Skeletal muscle cell (primary cell): Measurements from ENCODE around the gene SH3TC1.

Source experiments
- DNase-seq: peaks from one replicate; pipeline ENCODE4 v3.0.0-alpha.2; 2010; ENCODE audit warnings: low read depth
- H3K4me3 ChIP-seq: 2 replicates; pipeline ENCODE4 v1.5.1; 2011; ENCODE audit warnings: low read depth, mild to moderate bottlenecking, control low read depth, low read length, moderate library complexity

Gene SH3TC1

DNA sequence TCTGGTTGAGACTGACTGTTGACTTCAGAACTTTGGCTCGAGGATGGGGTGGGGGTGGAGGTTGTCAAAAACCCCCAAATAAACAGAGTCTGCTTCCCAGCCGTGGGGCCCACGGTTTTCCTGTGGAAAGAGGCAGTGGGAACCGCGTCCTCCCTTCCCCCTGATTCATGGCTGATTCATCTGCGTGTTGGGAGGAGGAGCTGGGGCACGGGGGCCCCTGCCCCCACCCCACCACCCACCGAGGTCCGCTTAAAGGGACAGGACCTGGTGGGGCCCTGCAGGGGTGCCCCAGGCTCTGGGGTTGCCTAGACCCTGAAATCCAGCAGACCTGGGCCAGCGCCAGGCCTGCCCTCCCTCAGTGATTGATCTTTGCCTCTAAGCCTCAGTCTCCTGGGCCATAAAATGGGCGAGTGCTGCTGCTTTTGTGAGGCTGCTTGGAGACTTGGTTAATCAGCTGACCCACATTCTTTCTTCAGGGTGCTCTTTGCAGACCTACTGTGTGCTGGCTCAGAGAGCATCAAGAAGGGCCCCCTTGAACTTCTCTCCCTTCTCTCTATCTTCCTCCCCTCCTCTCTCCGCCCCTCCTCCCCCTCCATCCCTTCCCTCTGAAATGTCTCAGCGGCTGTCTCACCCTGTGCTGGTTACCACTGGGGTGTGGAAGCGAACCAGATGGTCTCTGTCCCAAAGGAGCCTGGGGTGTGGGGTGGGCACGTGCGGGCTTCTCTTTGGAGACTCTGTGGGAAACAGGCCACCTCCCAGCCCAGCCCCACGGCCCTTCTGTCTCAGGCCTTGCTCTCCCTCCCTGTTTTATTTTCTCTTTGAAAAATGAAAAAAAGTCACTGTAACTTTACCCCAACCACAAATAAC is 79.6 kb downstream of the SH3TC1 start:
- peak; percentile 61 for DNase-seq

DNA sequence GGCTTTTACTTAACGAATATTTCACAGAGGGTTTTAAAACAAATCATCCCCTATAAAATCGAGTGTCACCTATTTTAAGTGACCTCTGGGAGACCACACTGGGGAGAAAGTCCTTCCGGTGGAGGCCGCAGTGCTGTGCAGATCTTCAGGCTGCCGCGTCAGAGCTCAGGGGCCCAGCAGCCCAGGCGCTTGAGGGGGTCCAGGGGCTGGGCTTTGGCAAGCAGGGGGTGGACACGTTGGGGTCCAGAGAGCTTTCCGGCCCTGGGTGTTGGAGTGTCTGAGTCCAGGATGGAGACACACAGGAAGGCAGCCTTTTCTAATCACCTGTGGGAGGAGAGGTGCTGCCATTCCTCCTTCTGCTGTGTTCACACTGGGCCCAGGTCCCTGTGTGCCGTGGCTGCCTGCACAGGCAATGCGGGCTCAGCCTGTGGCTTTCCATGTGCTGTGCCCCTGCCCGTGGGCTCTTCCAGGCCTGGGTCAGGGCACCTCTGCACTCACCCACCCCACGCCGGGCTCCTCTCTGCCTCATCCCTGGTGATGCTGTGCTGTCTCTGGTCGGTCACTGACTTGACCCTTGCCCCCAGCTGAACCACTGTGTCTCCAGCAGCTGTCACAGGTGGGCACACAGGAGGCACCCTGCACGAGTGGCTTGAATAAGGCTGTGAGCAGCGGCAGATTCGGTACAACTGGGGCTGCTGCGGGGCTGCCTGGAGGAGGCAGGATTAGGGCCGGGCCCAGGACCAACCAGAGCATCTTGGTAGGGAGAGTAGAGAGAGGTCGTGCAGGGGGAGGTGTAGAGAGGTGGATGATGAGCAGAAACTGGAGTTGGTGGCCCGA is 80.4 kb downstream of the SH3TC1 start:
- no peak overlapping the region for H3K4me3 ChIP-seq
- DNase-seq, result no peak

More for the DNA sequence above, 79.6 kb downstream of the SH3TC1 start:
- no peak overlapping the region for H3K4me3 ChIP-seq

DNA sequence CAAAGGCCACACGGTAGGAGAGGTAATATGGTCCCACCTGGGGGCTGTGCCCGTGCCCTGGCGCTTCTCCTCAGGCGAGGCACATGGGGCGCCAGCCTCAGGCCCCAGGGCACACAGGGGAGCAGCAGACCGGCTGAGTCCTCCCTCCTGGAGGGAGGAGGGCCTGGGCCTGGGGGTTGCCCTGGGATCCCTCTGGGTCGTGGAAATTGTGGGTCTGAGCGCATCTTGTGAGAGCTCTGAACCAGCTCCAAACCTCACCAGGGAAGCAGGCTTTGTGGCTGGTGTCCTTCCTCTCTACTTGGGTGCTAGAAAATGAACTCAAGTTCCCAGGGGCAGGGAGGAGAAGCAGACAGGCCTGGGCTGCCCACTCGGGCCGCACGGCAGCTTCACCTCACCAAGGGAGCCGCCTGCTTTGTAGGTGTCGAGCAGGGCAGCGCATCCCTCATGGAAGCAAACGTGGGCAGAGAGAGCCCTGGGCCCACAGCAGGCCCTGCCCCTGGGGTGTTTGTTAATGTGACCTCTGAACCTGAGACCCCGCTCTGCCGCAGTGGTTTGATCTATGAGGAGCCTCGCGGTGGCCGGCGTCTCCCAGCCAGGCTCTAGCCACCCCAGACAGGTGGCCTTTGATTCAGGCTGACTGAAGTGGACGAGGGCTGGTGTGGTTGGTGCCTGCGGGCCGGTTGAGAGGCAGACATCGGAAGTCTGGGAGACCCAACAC is 81.2 kb downstream of the SH3TC1 start:
- DNase-seq, result no peak
- no peak overlapping the region for H3K4me3 ChIP-seq

DNA sequence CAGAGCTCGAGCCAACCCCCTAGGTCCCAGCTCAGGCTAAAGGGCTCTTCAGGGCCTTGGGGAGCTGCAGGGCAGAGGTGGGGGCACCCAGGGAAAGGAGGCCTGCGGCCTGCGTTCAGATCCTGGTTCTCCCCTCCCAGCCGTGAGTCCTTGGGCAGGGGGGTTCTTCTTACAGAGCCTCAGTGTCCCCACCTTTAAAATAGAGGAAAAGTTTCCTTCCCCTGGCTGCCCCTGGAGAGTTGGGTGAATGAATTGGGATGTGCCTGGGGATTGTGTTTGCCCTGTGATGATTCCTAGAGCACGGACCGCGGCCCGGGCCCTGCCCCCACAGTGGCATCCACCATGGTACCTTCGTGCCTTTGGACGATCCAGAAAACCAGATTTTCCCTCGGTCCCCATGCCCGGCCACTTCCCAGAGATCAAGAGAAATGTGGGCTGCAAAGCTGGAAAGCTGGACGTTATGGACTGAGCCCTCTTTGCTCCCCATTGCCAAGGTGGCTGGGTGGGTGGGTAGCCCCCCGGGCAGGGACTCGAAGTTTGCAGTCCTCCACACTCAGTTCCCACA is 81.9 kb downstream of the SH3TC1 start:
- H3K4me3 ChIP-seq, result no peak overlapping the region
- DNase-seq, result no peak

DNA sequence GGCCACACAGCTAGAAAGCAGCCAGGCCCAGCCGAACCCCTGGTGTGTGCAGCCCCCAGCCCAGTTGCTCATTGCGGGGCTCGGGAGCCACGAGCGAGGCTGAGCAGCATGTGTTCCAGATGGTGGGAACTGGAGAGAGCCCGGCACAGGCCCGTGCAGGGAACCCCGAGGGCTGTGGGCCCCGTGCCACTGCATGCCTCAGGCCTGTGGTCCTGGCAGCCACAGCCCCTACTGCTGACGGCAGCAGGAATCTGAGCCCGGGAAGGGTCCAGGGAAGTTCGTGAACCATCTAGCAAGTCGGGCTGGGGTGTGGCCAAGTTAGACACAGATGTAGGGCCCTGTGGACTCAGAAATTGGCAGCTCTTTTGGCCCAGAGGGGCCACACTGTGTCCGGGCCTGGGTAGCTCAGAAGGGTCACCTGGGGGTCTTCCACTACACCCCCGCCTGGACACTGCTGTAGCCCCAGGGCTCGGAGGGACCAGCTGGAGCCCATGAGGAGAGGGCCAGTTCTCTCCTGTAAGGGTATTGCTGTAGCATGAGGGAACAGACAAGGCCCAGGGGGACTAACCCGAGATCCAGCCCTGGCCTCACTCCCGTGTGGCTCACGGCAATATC is 82.5 kb downstream of the SH3TC1 start:
- DNase-seq, result peak; percentile 30
- no peak overlapping the region for H3K4me3 ChIP-seq

DNA sequence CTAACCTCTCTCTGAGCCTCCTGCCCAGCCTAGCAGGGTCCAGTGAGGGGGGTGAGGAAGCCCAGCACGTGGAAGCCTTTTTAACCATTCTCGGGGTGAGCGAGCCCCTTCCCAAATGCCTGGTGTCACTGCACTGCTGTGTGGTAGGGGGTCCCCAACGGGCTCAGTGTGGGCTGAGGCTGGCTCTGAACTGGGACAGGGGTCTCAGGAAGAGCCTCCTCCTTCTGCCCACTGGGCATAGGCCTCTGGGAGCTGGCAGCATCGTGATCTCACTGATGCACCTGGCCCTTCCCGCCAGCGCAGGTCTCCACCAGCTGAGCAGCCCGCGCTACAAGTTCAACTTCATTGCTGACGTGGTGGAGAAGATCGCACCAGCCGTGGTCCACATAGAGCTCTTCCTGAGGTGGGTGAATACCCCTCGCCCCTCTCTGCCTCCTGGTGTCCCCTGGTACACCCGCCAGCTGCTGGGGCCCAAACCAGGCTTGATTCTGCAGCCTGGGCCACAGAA is 83.1 kb downstream of the SH3TC1 start:
- DNase-seq, result no peak
- H3K4me3 ChIP-seq, result no peak overlapping the region

DNA sequence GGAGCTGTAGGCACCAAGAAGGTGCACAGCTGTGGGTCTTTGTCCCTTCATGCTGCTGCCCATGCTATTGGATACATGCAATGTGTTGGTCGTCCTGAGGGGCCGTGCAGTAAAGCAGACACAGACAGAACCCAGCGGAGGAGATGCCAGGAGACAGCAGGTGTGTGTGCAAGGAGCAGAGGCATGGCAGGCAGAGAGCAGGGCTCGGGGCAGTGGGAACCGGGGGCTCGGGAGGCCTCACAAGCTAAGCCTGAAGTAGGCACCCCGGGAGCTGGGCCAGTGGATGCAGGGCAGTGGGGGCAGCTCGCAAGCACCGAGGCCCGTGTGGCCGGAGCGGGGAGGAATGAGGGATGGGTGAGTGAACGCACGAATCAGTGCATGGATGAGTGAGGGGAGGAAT is 83.7 kb downstream of the SH3TC1 start:
- no peak for DNase-seq
- H3K4me3 ChIP-seq, result no peak overlapping the region

DNA sequence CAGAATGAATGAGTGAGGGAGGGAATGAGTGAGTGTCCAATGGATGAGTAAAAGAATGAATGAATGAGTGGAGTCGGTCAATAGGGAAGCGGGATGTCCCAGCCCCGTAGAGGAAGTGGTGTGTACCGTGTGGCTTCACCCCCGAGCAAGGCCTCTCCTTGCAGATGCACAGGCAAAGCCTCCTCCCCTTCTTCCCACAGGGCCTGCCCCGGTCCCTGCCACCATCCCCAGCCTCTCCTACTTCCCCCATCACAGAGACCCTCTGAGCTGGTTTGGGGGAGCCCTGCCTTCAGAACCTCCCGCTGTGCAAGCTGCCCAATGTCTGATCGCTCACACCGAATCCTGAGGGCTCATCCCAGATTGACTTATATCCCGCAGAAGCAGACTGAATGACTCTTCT is 84.1 kb downstream of the SH3TC1 start:
- no peak overlapping the region for H3K4me3 ChIP-seq
- no peak for DNase-seq

DNA sequence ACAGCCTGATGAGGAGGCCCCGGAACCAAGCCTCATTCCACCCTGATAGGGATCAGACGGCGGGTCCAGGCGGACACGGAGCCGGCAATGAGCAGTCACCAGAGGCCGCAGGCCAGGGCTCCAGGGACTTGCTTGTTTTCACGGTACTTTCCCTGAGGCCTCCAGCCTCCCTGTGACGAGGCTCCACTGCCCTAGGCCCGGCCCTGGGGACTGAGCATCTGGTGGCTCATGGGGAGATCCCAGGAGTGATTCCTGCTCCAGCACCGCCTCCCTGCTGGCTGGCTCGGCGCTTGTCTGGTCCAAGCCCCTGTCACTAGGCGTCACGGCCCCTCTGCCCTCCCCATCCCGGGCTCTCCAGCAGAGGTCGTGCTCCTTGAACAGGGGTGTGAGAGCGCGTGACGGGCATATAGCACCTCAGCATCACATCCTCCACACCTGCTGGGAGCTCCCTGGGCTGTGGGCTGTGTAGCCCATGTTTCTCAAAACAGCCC is 84.6 kb downstream of the SH3TC1 start:
- no peak for DNase-seq
- H3K4me3 ChIP-seq, result no peak overlapping the region

- no peak for DNase-seq
- no peak overlapping the region for H3K4me3 ChIP-seq
Observed at GRCh38 chr4:8284391-8284790, 85.3 kb downstream of the SH3TC1 start.

- DNase-seq, result no peak
- no peak overlapping the region for H3K4me3 ChIP-seq
Observed at GRCh38 chr4:8285143-8285975, 86.3 kb downstream of the SH3TC1 start.

DNA sequence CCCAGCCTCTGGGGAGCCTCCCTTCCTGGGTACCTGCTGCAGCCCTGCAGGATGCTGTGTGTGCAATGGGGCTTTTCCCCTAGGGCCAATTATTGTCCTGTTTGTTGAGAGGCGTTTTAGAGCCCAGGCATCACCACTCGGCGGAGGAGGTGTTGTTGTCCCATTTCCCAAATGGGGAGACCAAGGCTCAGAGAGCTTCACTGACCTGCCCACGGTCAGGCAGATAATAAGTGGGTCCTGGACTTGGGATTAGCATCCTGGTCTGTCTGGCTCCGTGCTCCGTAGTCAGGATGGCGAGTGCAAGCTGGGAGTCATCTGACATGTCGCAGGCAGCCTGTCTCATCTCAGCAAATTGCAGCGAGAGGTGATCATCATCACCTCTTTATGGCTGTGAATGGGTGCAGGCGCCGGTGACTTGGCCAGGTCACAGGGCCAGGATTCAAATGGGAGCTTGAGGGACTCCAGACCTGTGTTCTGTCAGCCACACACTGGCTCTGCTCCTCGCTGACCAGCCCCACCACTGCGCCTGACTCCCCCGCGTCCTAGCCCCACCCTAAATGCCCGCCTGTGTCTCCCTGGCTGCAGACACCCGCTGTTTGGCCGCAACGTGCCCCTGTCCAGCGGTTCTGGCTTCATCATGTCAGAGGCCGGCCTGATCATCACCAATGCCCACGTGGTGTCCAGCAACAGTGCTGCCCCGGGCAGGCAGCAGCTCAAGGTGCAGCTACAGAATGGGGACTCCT is 87.1 kb downstream of the SH3TC1 start:
- DNase-seq, result no peak
- H3K4me3 ChIP-seq, result no peak overlapping the region

DNA sequence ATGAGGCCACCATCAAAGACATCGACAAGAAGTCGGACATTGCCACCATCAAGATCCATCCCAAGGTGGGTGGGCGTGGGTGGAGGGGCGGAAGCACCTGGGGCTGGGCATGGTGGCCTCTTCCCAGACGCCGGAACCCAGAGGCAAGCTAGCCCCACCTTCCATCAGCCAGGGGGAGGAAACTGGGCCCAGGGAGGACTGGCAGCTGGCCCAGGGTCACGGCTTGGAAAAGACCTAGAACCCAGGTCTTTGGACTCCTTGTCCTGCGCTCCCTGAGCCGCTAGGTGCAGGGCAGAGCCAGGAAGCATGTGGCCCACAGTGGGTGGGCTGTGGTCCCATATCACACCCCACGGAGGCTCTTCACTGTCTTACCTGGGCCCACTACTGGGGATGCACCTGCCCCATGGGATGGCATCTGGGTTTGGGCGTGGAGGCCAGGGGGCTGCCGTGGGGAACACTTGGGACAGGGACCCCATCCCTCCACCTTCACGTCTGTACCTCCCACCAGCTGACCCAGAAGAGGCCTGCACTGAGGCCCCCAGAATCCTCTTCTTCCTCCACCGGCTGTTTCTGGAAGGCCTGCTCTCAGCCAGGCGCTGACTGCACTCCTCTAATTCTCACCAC is 87.7 kb downstream of the SH3TC1 start:
- DNase-seq, result no peak

GRCh38 chr4:8287343-8288280 is 88.5 kb downstream of the SH3TC1 start:
- DNase-seq, result no peak
- H3K4me3 ChIP-seq, result no peak overlapping the region

More for the DNA sequence above, 87.7 kb downstream of the SH3TC1 start:
- no peak overlapping the region for H3K4me3 ChIP-seq

DNA sequence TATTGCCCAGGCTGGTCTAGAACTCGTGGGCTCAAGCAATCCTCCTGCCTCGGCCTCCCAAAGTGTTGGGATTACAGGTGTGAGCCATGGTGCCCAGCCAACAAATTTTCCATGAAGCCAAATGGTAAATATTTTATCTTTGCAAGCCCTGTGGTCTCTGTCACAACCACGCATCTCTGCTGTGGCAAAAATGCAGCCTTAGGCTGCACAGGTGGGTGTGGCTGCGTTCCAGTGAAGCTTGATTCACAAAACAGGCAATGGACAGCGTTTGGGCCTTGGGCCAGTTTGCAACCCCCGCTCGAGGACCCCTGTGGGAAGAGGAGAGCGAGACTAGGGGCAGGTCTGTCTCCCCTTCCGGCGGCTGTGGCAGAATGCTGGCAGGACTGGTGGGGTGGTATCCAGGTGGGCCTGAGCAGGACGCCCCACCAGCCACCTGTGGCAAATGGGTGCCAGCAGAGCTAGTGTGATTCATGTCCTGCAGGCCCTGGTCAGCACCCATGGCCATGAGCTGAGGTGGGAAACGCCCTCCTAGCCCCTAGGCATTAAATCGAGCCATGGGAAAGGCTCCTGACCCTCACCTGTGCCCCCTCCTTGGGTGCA is 90.2 kb downstream of the SH3TC1 start:
- no peak for DNase-seq
- H3K4me3 ChIP-seq, result no peak overlapping the region
